MM.1S (cell line): ENCODE results near the gene HS1BP3.

Experiments
- CTCF ChIP-seq: fragments of 300-600 bp; sonication (generic); IDR thresholded peaks from 2 replicates; pipeline ENCODE4 v1.5.1; 2016; ENCODE audit warnings: antibody characterized with exemption, low read length, mixed read lengths
- EZH2phosphoT487 ChIP-seq: fragments of 300-600 bp; sonication (generic); IDR thresholded peaks from 2 replicates; pipeline ENCODE4 v1.6.1; 2018; ENCODE audit warnings: antibody characterized with exemption, low read length

GRCh38 chr2:20664071-20664390 lies 13.1 kb upstream of the HS1BP3 start:
- no peak for TF ChIP-seq CTCF
- TF ChIP-seq EZH2phosphoT487 = no peak
